ENCODE results near the gene CD36. TPM values are rescaled to one million over a fixed set of nuclear protein-coding genes. Genes with fewer than 3 reads are reported as not detected.
A peak's percentile ranks its signal among the peaks of the same experiment; 100 is the strongest.

Gene CD36
- total RNA-seq, 1 experiment from 2014 or later: 0.22 TPM

GRCh38 chr7:80635998-80636397, 2.4 kb upstream of the CD36 start:
- Histone ChIP-seq H3K9me3 (replicated peaks) (peaks cover 7% of the 10 kb centered on the region; the same call in 1 of the 2 replicates), H3K4me3 (no peak overlapping the region), H3K36me3 (no peaks in the 10 kb centered on the region), H3K27me3 (no peaks in the 10 kb centered on the region; the same call in 1 of the 2 replicates), H3K27ac (no peak overlapping the region), H3K4me1 (no peaks in the 10 kb centered on the region; the same call in 1 of the 2 replicates)
- DNase-seq: no peak

- Histone ChIP-seq H3K9me3 (replicated peaks) (peaks cover 7% of the 10 kb centered on the region; the same call in 1 of the 2 replicates), H3K4me3 (no peak overlapping the region), H3K27ac (no peak overlapping the region), H3K27me3 (no peaks in the 10 kb centered on the region; the same call in 1 of the 2 replicates), H3K4me1 (peaks cover 7% of the 10 kb centered on the region; the same call in 1 of the 2 replicates), H3K36me3 (no peaks in the 10 kb centered on the region)
- DNase-seq: peak in 1 of 2 experiments; percentile 28
These were observed 1.7 kb upstream of the CD36 start for GRCh38 chr7:80636709-80637108.

GRCh38 chr7:80637454-80637853, 988 bp upstream of the CD36 start:
- H3K27ac ChIP-seq: no peak overlapping the region

GRCh38 chr7:80639011-80639410, 569 bp downstream of the CD36 start:
- H3K9me3 ChIP-seq (replicated peaks): peaks cover 7% of the 10 kb centered on the region; the same call in 1 of the 2 replicates
- DNase-seq: no peak
- H3K27me3 ChIP-seq: no peaks in the 10 kb centered on the region
- no peaks in the 10 kb centered on the region for H3K36me3 ChIP-seq
- no peak overlapping the region for H3K27ac ChIP-seq
- peaks cover 7% of the 10 kb centered on the region; the same call in 1 of the 2 replicates for H3K4me1 ChIP-seq
- no peak overlapping the region for H3K4me3 ChIP-seq

More at GRCh38 chr7:80637454-80637853, 988 bp upstream of the CD36 start:
- peaks cover 7% of the 10 kb centered on the region; the same call in 1 of the 2 replicates for H3K9me3 ChIP-seq (replicated peaks)
- peaks cover 7% of the 10 kb centered on the region; the same call in 1 of the 2 replicates for H3K4me1 ChIP-seq
- DNase-seq: no peak
- no peak overlapping the region for H3K4me3 ChIP-seq
- no peaks in the 10 kb centered on the region; the same call in 1 of the 2 replicates for H3K27me3 ChIP-seq
- no peaks in the 10 kb centered on the region for H3K36me3 ChIP-seq

- Histone ChIP-seq H3K4me3 (no peak overlapping the region), H3K9me3 (replicated peaks) (peaks cover 7% of the 10 kb centered on the region; the same call in 1 of the 2 replicates), H3K36me3 (no peaks in the 10 kb centered on the region), H3K4me1 (peaks cover 7% of the 10 kb centered on the region; the same call in 1 of the 2 replicates), H3K27me3 (no peaks in the 10 kb centered on the region), H3K27ac (no peak overlapping the region)
- DNase-seq: no peak
These were observed 2.4 kb downstream of the CD36 start for GRCh38 chr7:80640846-80641245.

- Histone ChIP-seq H3K9me3 (replicated peaks) (peaks cover 7% of the 10 kb centered on the region; the same call in 1 of the 2 replicates), H3K27me3 (no peaks in the 10 kb centered on the region), H3K36me3 (no peaks in the 10 kb centered on the region), H3K27ac (no peak overlapping the region), H3K4me1 (peaks cover 7% of the 10 kb centered on the region; the same call in 1 of the 2 replicates), H3K4me3 (no peak overlapping the region)
- no peak for DNase-seq
These were observed 3.1 kb downstream of the CD36 start for GRCh38 chr7:80641548-80641947.

GRCh38 chr7:80642871-80643270, 4.4 kb downstream of the CD36 start:
- Histone ChIP-seq H3K27ac (no peak overlapping the region), H3K4me1 (peaks cover 7% of the 10 kb centered on the region; the same call in 1 of the 2 replicates), H3K36me3 (no peaks in the 10 kb centered on the region), H3K9me3 (replicated peaks) (peaks cover 7% of the 10 kb centered on the region; the same call in 1 of the 2 replicates), H3K4me3 (no peak overlapping the region), H3K27me3 (no peaks in the 10 kb centered on the region)
- DNase-seq: no peak

- Histone ChIP-seq H3K9me3 (replicated peaks) (peaks cover 7% of the 10 kb centered on the region; the same call in 1 of the 2 replicates), H3K27ac (no peak overlapping the region), H3K4me3 (no peak overlapping the region), H3K27me3 (no peaks in the 10 kb centered on the region), H3K36me3 (no peaks in the 10 kb centered on the region), H3K4me1 (peaks cover 7% of the 10 kb centered on the region; the same call in 1 of the 2 replicates)
- DNase-seq: no peak
These were observed 5.0 kb downstream of the CD36 start for GRCh38 chr7:80643336-80643915.

GRCh38 chr7:80644054-80644453, 5.6 kb downstream of the CD36 start:
- no peak overlapping the region for H3K4me3 ChIP-seq
- H3K27ac ChIP-seq: no peak overlapping the region
- no peaks in the 10 kb centered on the region for H3K27me3 ChIP-seq
- H3K36me3 ChIP-seq: no peaks in the 10 kb centered on the region
- DNase-seq: no peak
- H3K9me3 ChIP-seq (replicated peaks): peaks cover 7% of the 10 kb centered on the region; the same call in 1 of the 2 replicates
- peaks cover 7% of the 10 kb centered on the region; the same call in 1 of the 2 replicates for H3K4me1 ChIP-seq

GRCh38 chr7:80646083-80646865, 7.8 kb downstream of the CD36 start:
- H3K27ac ChIP-seq: no peak overlapping the region
- no peaks in the 10 kb centered on the region for H3K27me3 ChIP-seq
- peaks cover 4% of the 10 kb centered on the region; the same call in 1 of the 2 replicates for H3K4me1 ChIP-seq

GRCh38 chr7:80647436-80647835, 9.0 kb downstream of the CD36 start:
- no peak for DNase-seq
- Histone ChIP-seq H3K27me3 (no peaks in the 10 kb centered on the region), H3K4me1 (no peaks in the 10 kb centered on the region), H3K36me3 (no peaks in the 10 kb centered on the region), H3K4me3 (no peak overlapping the region), H3K27ac (no peak overlapping the region), H3K9me3 (replicated peaks) (no peaks in the 10 kb centered on the region)

More at GRCh38 chr7:80646083-80646865, 7.8 kb downstream of the CD36 start:
- DNase-seq: no peak
- no peaks in the 10 kb centered on the region for H3K9me3 ChIP-seq (replicated peaks)
- no peaks in the 10 kb centered on the region for H3K36me3 ChIP-seq
- no peak overlapping the region for H3K4me3 ChIP-seq

GRCh38 chr7:80648031-80648600, 9.7 kb downstream of the CD36 start:
- no peak for DNase-seq
- Histone ChIP-seq H3K27ac (no peak overlapping the region), H3K27me3 (no peaks in the 10 kb centered on the region)

GRCh38 chr7:80649011-80649410, 10.6 kb downstream of the CD36 start:
- Histone ChIP-seq H3K4me1 (no peaks in the 10 kb centered on the region), H3K4me3 (no peak overlapping the region), H3K27me3 (no peaks in the 10 kb centered on the region)

More at GRCh38 chr7:80648031-80648600, 9.7 kb downstream of the CD36 start:
- Histone ChIP-seq H3K4me1 (no peaks in the 10 kb centered on the region), H3K36me3 (no peaks in the 10 kb centered on the region), H3K4me3 (no peak overlapping the region), H3K9me3 (replicated peaks) (no peaks in the 10 kb centered on the region)

GRCh38 chr7:80650030-80650429, 11.6 kb downstream of the CD36 start:
- Histone ChIP-seq H3K4me1 (no peaks in the 10 kb centered on the region), H3K27ac (no peak overlapping the region), H3K36me3 (no peaks in the 10 kb centered on the region), H3K9me3 (replicated peaks) (no peaks in the 10 kb centered on the region), H3K27me3 (no peaks in the 10 kb centered on the region), H3K4me3 (no peak overlapping the region)
- no peak for DNase-seq

More at GRCh38 chr7:80649011-80649410, 10.6 kb downstream of the CD36 start:
- H3K27ac ChIP-seq: no peak overlapping the region
- H3K36me3 ChIP-seq: no peaks in the 10 kb centered on the region
- DNase-seq: no peak
- H3K9me3 ChIP-seq (replicated peaks): no peaks in the 10 kb centered on the region

GRCh38 chr7:80651471-80651870, 13.0 kb downstream of the CD36 start:
- no peak overlapping the region for H3K4me3 ChIP-seq
- DNase-seq: no peak
- H3K4me1 ChIP-seq: no peaks in the 10 kb centered on the region

More at GRCh38 chr7:80651471-80651870, 13.0 kb downstream of the CD36 start:
- Histone ChIP-seq H3K27ac (no peak overlapping the region), H3K9me3 (replicated peaks) (no peaks in the 10 kb centered on the region), H3K27me3 (no peaks in the 10 kb centered on the region), H3K36me3 (no peaks in the 10 kb centered on the region)

Measured in SJCRH30 (cell line).